Activated CD4-positive, alpha-beta T cell treated with anti-CD3 and anti-CD28 coated beads, Interleukin-2, amount 50 U/mL, for 4 hours (primary cell): ENCODE measurements around the gene MAN1A1.

Experiments
- DNase-seq, 2 experiments: peaks; one replicate each; pipeline ENCODE4 v3.0.0-alpha.2; 2020

The MAN1A1 gene

GRCh38 chr6:119227377-119227776, 122.2 kb downstream of the MAN1A1 start:
- DNase-seq = no peak

GRCh38 chr6:119226089-119226488, 123.5 kb downstream of the MAN1A1 start:
- no peak for DNase-seq

- DNase-seq = no peak
These were observed 125.4 kb downstream of the MAN1A1 start for GRCh38 chr6:119224095-119224701.

- DNase-seq = no peak
These were observed 129.1 kb downstream of the MAN1A1 start for GRCh38 chr6:119220452-119220851.

- no peak for DNase-seq
These were observed 131.0 kb downstream of the MAN1A1 start for GRCh38 chr6:119218548-119218947.

GRCh38 chr6:119215885-119216590, 133.5 kb downstream of the MAN1A1 start:
- no peak for DNase-seq

- no peak for DNase-seq
These were observed 134.3 kb downstream of the MAN1A1 start for GRCh38 chr6:119215309-119215708.

- no peak for DNase-seq
These were observed 139.0 kb downstream of the MAN1A1 start for GRCh38 chr6:119210596-119210995.

GRCh38 chr6:119209452-119210205, 139.9 kb downstream of the MAN1A1 start:
- DNase-seq = no peak

- no peak for DNase-seq
These were observed 141.4 kb downstream of the MAN1A1 start for GRCh38 chr6:119207971-119208725.

GRCh38 chr6:119207327-119207726, 142.2 kb downstream of the MAN1A1 start:
- no peak for DNase-seq

GRCh38 chr6:119205911-119206618, 143.5 kb downstream of the MAN1A1 start:
- no peak for DNase-seq

- DNase-seq = no peak
These were observed 144.8 kb downstream of the MAN1A1 start for GRCh38 chr6:119204719-119205118.

GRCh38 chr6:119201480-119201879, 148.1 kb downstream of the MAN1A1 start:
- no peak for DNase-seq

GRCh38 chr6:119200512-119201175, 148.9 kb downstream of the MAN1A1 start:
- no peak for DNase-seq

- no peak for DNase-seq
These were observed 152.3 kb downstream of the MAN1A1 start for GRCh38 chr6:119197271-119197670.

- DNase-seq = no peak
These were observed 152.8 kb downstream of the MAN1A1 start for GRCh38 chr6:119196715-119197114.

GRCh38 chr6:119195848-119196247, 153.7 kb downstream of the MAN1A1 start:
- DNase-seq = no peak

- DNase-seq = no peak
These were observed 154.4 kb downstream of the MAN1A1 start for GRCh38 chr6:119195204-119195603.

GRCh38 chr6:119193707-119194106, 155.9 kb downstream of the MAN1A1 start:
- DNase-seq = no peak

GRCh38 chr6:119192200-119192599, 157.4 kb downstream of the MAN1A1 start:
- no peak for DNase-seq

GRCh38 chr6:119190176-119190575, 159.4 kb downstream of the MAN1A1 start:
- DNase-seq = no peak
